Right renal cortex interstitium (tissue), 3 donors: ENCODE data around the gene FYN. TPM values are rescaled to one million over a fixed set of nuclear protein-coding genes. Genes with fewer than 3 reads are reported as not detected.
A peak's percentile ranks its signal among the peaks of the same experiment; 100 is the strongest.

Experiments
- DNase-seq, 3 donors: peaks; one replicate each; pipeline ENCODE4 v3.0.0-alpha.2; 2013; ENCODE audit warnings: low read depth in 3 of 3, low spot score in 2 of 3
- polyA plus RNA-seq, 3 donors: library from polyadenylated mRNA; unstranded; fragments of 120-200 nt; gene quantifications; one replicate each; pipeline ENCODE4 v1.2.1, GENCODE V29; 2013; ENCODE audit not compliant: insufficient read length in 3 of 3

FYN gene
- polyA plus RNA-seq, 3 donors = 162 to 190 (median 187) TPM

GRCh38 chr6:111674883-111675282 is 198.4 kb downstream of the FYN start:
- DNase-seq = no peak

GRCh38 chr6:111674413-111674812 is 198.8 kb downstream of the FYN start:
- DNase-seq = no peak

GRCh38 chr6:111673937-111674336 is 199.3 kb downstream of the FYN start:
- DNase-seq = no peak

- no peak for DNase-seq
These were observed 199.7 kb downstream of the FYN start for GRCh38 chr6:111673532-111673931.

GRCh38 chr6:111672761-111673450 is 200.3 kb downstream of the FYN start:
- DNase-seq = no peak

- no peak for DNase-seq
These were observed 203.9 kb downstream of the FYN start for GRCh38 chr6:111669326-111669725.

- DNase-seq = no peak
These were observed 204.8 kb downstream of the FYN start for GRCh38 chr6:111668410-111668809.

GRCh38 chr6:111667931-111668330 is 205.3 kb downstream of the FYN start:
- no peak for DNase-seq

GRCh38 chr6:111666847-111667246 is 206.4 kb downstream of the FYN start:
- no peak for DNase-seq

GRCh38 chr6:111664565-111665030 is 208.7 kb downstream of the FYN start:
- no peak for DNase-seq

GRCh38 chr6:111663692-111664564 is 209.3 kb downstream of the FYN start:
- DNase-seq = peak in 2 of 3 donors; percentile 67 to 70

GRCh38 chr6:111662794-111663593 is 210.3 kb downstream of the FYN start:
- DNase-seq = no peak

GRCh38 chr6:111662072-111662793 is 211.0 kb downstream of the FYN start:
- DNase-seq = no peak

- no peak for DNase-seq
These were observed 211.7 kb downstream of the FYN start for GRCh38 chr6:111661541-111662061.

- DNase-seq = no peak
These were observed 212.7 kb downstream of the FYN start for GRCh38 chr6:111660531-111660930.

- no peak for DNase-seq
These were observed 214.6 kb downstream of the FYN start for GRCh38 chr6:111658462-111659154.

- DNase-seq = no peak
These were observed 216.1 kb downstream of the FYN start for GRCh38 chr6:111657146-111657545.

- DNase-seq = no peak
These were observed 219.3 kb downstream of the FYN start for GRCh38 chr6:111653979-111654378.

- no peak for DNase-seq
These were observed 219.8 kb downstream of the FYN start for GRCh38 chr6:111653434-111653833.

- no peak for DNase-seq
These were observed 221.1 kb downstream of the FYN start for GRCh38 chr6:111652156-111652555.
